Astrocyte (in vitro differentiated cells and primary cell): Measurements from ENCODE around the gene ARPC2. TPM values are rescaled to one million over a fixed set of nuclear protein-coding genes. Genes with fewer than 3 reads are reported as not detected.

Source experiments
- DNase-seq: peaks from one replicate; pipeline ENCODE4 v3.0.0-alpha.2; 2010; ENCODE audit warnings: low read depth
- FAIRE-seq: peaks from 2 replicates; lab custom pipeline; 2011; peaks lifted over from hg19 to GRCh38; lab: Jason Lieb, UNC
- H2AFZ ChIP-seq: 2 replicates; pipeline ENCODE4 v1.6.0; 2012; ENCODE audit warnings: low read depth, low read length, inconsistent platforms
- H3K27ac ChIP-seq: 2 replicates; pipeline ENCODE4 v1.5.1; 2011; ENCODE audit warnings: low read depth, low read length, inconsistent platforms
- H3K27me3 ChIP-seq: 2 replicates; pipeline ENCODE4 v1.6.0; 2011; ENCODE audit warnings: low read length, inconsistent platforms; ENCODE audit not compliant: insufficient read depth
- H3K36me3 ChIP-seq: 2 replicates; pipeline ENCODE4 v1.5.1; 2011; ENCODE audit warnings: low read length, inconsistent platforms; ENCODE audit not compliant: insufficient read depth
- H3K4me1 ChIP-seq: 2 replicates; pipeline ENCODE4 v1.5.1; 2011; ENCODE audit warnings: low read length, inconsistent platforms; ENCODE audit not compliant: insufficient read depth
- H3K4me2 ChIP-seq: 2 replicates; pipeline ENCODE4 v1.6.0; 2012; ENCODE audit warnings: low read length, inconsistent platforms
- H3K4me3 ChIP-seq: 2 replicates; pipeline ENCODE4 v1.5.1; 2011; ENCODE audit warnings: low read depth, mild to moderate bottlenecking, low read length, inconsistent platforms; ENCODE audit not compliant: insufficient read depth
- H3K79me2 ChIP-seq: 2 replicates; pipeline ENCODE4 v1.6.0; 2012; ENCODE audit warnings: mild to moderate bottlenecking, low read length, inconsistent platforms; ENCODE audit not compliant: insufficient read depth
- H3K9ac ChIP-seq: 2 replicates; pipeline ENCODE4 v1.6.0; 2012; ENCODE audit warnings: mild to moderate bottlenecking, low read length, inconsistent platforms
- H3K9me3 ChIP-seq: 2 replicates; pipeline ENCODE4 v1.5.1; 2012; ENCODE audit warnings: low read depth, mild to moderate bottlenecking, low read length, inconsistent platforms; ENCODE audit not compliant: insufficient read depth
- H4K20me1 ChIP-seq: 2 replicates; pipeline ENCODE4 v1.6.0; 2012; ENCODE audit warnings: low read length, inconsistent platforms; ENCODE audit not compliant: insufficient read depth
- H3K27ac Mint-ChIP-seq: one replicate; pipeline ENCODE4 v1.8.0; 2021; ENCODE audit warnings: mild to moderate bottlenecking, mixed read lengths; ENCODE audit not compliant: unreplicated experiment
- H3K27me3 Mint-ChIP-seq: one replicate; pipeline ENCODE4 v1.8.0; 2021; ENCODE audit warnings: low read depth, mixed read lengths; ENCODE audit not compliant: unreplicated experiment
- H3K36me3 Mint-ChIP-seq: one replicate; pipeline ENCODE4 v1.8.0; 2021; ENCODE audit warnings: low read depth, mixed read lengths; ENCODE audit not compliant: unreplicated experiment
- H3K4me1 Mint-ChIP-seq: one replicate; pipeline ENCODE4 v1.8.0; 2021; ENCODE audit warnings: low read depth, mixed read lengths; ENCODE audit not compliant: unreplicated experiment
- H3K4me3 Mint-ChIP-seq: one replicate; pipeline ENCODE4 v1.8.0; 2021; ENCODE audit warnings: mild to moderate bottlenecking, moderate library complexity, mixed read lengths; ENCODE audit not compliant: unreplicated experiment
- H3K9me3 Mint-ChIP-seq: one replicate; pipeline ENCODE4 v1.8.0; 2021; ENCODE audit warnings: mild to moderate bottlenecking, mixed read lengths; ENCODE audit not compliant: unreplicated experiment
- EZH2 ChIP-seq: IDR thresholded peaks from 2 replicates; pipeline ENCODE4 v1.6.1; 2012; ENCODE audit warnings: mild to moderate bottlenecking, low read length, inconsistent platforms; ENCODE audit not compliant: insufficient read depth
- total RNA-seq: library from RNA; stranded (reverse); gene quantifications from 2 replicates; pipeline ENCODE4 v1.2.1, GENCODE V29; 2021
- TF ChIP-seq, protein P1 (sequence below): IDR thresholded peaks from 2 replicates; pipeline ENCODE4 v1.5.1; 2011; ENCODE audit warnings: low read depth, mild to moderate bottlenecking, inconsistent platforms, low read length, moderate library complexity; ENCODE audit not compliant: insufficient read depth

ARPC2 gene
- total RNA-seq, 1 donor from 2014 or later, result 535 TPM

DNA sequence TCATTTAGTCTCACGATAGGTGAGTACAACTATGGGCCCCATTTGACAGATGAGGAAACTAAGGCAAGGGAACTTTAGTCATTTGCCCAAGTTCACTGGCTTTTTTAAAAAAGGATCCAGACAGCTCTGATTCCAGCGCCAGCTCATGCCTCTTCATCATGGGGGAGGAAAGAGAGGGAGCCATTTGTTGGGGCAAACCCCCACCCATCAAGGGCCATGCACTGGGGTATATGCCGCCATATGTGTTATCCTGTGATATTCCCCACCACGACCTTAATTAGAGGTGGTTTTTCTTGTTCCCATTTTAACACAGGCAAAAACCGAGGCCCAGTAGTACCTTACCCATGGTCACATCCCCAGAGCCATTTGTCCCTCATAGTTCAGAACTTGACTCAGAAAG is 43.2 kb downstream of the ARPC2 start:
- Histone ChIP-seq H3K36me3 (peaks cover 19% of the 10 kb centered on the region), H4K20me1 (peaks cover 32% of the 10 kb centered on the region), H3K4me3 (no peak overlapping the region), H2AFZ (no peak overlapping the region), H3K27me3 (no peaks in the 10 kb centered on the region), H3K9me3 (no peaks in the 10 kb centered on the region), H3K4me2 (no peak overlapping the region), H3K9ac (no peak overlapping the region), H3K79me2 (no peaks in the 10 kb centered on the region), H3K4me1 (peaks cover 14% of the 10 kb centered on the region), H3K27ac (no peak overlapping the region)
- FAIRE-seq (no peak), DNase-seq (no peak)
- TF ChIP-seq EZH2, result no peak
- TF ChIP-seq, protein P1, sequence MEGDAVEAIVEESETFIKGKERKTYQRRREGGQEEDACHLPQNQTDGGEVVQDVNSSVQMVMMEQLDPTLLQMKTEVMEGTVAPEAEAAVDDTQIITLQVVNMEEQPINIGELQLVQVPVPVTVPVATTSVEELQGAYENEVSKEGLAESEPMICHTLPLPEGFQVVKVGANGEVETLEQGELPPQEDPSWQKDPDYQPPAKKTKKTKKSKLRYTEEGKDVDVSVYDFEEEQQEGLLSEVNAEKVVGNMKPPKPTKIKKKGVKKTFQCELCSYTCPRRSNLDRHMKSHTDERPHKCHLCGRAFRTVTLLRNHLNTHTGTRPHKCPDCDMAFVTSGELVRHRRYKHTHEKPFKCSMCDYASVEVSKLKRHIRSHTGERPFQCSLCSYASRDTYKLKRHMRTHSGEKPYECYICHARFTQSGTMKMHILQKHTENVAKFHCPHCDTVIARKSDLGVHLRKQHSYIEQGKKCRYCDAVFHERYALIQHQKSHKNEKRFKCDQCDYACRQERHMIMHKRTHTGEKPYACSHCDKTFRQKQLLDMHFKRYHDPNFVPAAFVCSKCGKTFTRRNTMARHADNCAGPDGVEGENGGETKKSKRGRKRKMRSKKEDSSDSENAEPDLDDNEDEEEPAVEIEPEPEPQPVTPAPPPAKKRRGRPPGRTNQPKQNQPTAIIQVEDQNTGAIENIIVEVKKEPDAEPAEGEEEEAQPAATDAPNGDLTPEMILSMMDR, result no peak
- H3K4me1 Mint-ChIP-seq, result peaks cover 37% of the 10 kb centered on the region
- H3K27me3 Mint-ChIP-seq, result no peaks in the 10 kb centered on the region
- no peaks in the 10 kb centered on the region for H3K9me3 Mint-ChIP-seq
- no peak overlapping the region for H3K4me3 Mint-ChIP-seq
- peaks cover 9% of the 10 kb centered on the region for H3K36me3 Mint-ChIP-seq
- peak overlapping the region; percentile 58 for H3K27ac Mint-ChIP-seq

DNA sequence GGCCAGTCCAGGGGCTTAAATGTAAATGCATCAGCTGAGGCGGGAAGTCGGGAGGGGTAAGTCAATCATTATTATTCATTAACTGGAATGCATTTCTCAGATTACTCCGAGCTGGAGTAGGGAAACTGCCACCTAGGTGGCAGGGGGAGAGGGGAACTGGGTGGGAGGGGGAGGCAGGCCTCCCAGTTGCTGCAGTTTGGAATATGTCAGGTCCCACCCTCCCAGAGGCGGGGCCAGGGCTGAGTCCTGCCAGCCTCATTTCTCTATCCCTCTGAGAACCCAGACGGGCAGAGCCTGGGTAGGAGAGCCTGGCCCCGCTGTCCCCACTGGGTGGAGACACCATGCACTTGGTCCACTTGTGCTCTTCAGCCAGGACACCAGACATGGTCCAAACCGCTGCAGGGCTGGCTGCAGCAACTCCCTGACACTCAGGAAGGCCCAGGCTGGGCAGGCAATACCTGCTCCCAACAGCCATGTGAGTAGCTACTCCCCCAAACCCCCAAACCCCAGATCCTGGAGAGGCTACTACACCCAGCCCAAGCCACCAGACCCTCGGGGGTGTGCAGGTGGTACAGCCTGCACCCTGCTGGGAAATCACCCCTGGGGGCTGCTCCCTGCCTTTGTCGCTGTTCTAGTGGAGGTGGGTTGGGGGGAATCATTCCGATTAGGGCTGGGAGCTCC is 43.9 kb downstream of the ARPC2 start, which contains the start of gene GPBAR1:
GPBAR1 (plus strand) TSS at position 274 of the 681 bp plus-strand sequence. CDS start 1,710 bp downstream, outside the sequence.
- no peak for DNase-seq
- Mint-ChIP-seq H3K36me3 (peaks cover 11% of the 10 kb centered on the region), H3K27ac (peak within 1 kb of the TSS; percentile 95), H3K9me3 (no peaks in the 10 kb centered on the region), H3K4me1 (peaks cover 33% of the 10 kb centered on the region), H3K4me3 (peak within 1 kb of the TSS; percentile 62), H3K27me3 (no peaks in the 10 kb centered on the region)
- TF ChIP-seq, protein P1, result no peak
- no peak for TF ChIP-seq EZH2
- Histone ChIP-seq H3K9ac (no peak within 1 kb of the TSS), H3K27ac (no peak within 1 kb of the TSS), H4K20me1 (peaks cover 34% of the 10 kb centered on the region), H3K27me3 (no peaks in the 10 kb centered on the region), H3K4me2 (no peak within 1 kb of the TSS), H3K36me3 (peaks cover 16% of the 10 kb centered on the region), H2AFZ (no peak within 1 kb of the TSS), H3K4me1 (peaks cover 14% of the 10 kb centered on the region), H3K9me3 (no peaks in the 10 kb centered on the region), H3K79me2 (no peaks in the 10 kb centered on the region), H3K4me3 (no peak within 1 kb of the TSS)
- no peak for FAIRE-seq
